ENCODE data around the gene RGS6.

DNA sequence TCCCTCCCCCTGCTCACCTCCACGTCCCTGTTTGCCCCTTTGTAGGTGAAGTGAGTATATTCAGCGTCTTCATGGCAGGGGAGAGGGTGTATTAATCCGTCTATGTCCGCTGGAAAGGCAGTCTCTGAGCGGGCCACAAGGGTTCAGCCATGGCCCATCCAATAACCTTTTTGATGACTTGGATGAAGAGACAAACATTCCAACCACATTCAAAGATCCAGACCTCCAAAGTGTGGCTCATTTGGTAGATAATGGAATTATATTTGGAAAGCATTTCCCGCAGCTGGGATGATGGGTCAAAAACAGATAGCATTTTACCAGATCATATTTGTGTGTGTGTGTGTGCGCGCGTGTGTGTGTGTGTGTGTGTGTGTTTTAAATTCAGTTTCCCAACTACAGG lies 615.8 kb downstream of the RGS6 start:
- TF ChIP-seq POLR2A (IDR thresholded peaks at IDR 0.05; ENCODE audit: low read depth, low read length) (no peak), POLR2AphosphoS5 (IDR thresholded peaks at IDR 0.05; ENCODE audit: low read depth, low read length) (no peak), TAF1 (IDR thresholded peaks at IDR 0.05; ENCODE audit: low read depth, low read length) (no peak), POU2F2 (IDR thresholded peaks at IDR 0.05; ENCODE audit: low read depth, low read length) (no peak), PAX5 (IDR thresholded peaks at IDR 0.05; ENCODE audit: insufficient read depth, low read length, severe bottlenecking) (no peak), SPI1 (IDR thresholded peaks at IDR 0.05; ENCODE audit: low read depth, low read length) (no peak)
